GM10248 (cell line): ENCODE data around the gene TOR4A.

Experiments
- CTCF ChIA-PET: fragments of 300-600 bp; sonication (Branson Sonifier 250); formaldehyde crosslinking; extraction: SDS; loops from one replicate; lab custom pipeline; 2021; ENCODE audit warnings: antibody characterized with exemption; lab: Yijun Ruan, JAX
- POLR2A ChIA-PET: fragments of 350-650 bp; sonication (Branson Sonifier 250); formaldehyde crosslinking; extraction: SDS; loops from one replicate; lab custom pipeline; 2020; ENCODE audit warnings: antibody characterized with exemption; lab: Yijun Ruan, JAX
- DNase-seq: peaks from one replicate; pipeline ENCODE4 v3.0.0; 2012; ENCODE audit errors: extremely low spot score
- TF ChIP-seq, protein P1 (sequence below): IDR thresholded peaks from 2 replicates; pipeline ENCODE4 v1.5.1; 2012; ENCODE audit warnings: mild to moderate bottlenecking, low read depth; ENCODE audit errors: extremely low read depth, missing control alignments, control extremely low read depth

The TOR4A gene

DNA sequence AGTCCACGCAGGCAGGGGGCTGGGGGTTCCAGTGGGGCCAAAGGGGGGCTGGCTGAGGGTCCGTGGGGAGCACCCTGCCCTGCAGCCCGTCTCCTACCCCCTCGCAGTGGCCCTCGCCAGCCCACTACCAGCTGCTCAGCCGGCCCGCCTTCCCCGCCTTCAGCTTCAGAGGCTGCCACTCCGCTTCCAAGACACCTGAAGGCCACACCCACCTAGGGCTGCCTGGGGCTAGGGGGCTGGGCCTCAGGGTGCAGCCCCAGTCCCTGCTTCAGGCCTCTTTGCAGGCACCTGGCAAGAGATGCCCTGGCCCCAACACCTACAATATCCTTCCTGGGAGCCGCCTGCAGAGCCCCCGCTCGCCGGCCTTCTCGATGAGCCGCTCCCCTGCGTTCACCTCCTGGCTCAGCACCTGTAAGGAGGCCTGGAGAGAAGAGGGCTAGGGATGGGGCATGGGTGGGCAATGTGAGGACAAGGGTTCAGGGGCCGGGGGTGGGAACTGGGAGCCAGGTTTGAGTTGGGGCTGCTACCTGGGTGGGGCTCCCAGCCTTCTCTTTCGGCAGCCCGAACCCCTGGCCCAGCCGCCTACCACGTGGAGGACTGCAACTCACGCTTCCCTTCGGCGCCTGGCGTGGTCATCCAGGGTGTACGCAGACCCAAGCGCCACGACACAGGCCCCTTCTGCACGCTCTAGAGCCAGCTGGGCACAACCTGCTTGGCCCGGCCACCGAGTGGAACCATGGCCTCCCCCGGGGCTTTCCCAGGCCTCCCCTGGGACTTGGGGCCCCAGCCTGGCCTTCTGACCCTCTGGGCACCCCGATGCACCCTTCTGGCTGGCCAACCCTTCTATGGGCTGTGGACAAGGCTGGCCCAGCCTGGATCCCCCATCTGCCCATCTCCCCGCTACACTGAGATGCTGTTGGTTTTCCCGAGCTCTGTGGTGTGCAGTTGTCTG is 24.7 kb upstream of the TOR4A start:
- CTCF ChIA-PET = interaction anchor here (1.1 to 2.0 kb wide), 6 partner anchors 9 to 50 kb away, joined by 3 to 8 read pairs (median 4); partner anchors contain the start of gene RNF224
- no peak for DNase-seq
- TF ChIP-seq, protein P1, sequence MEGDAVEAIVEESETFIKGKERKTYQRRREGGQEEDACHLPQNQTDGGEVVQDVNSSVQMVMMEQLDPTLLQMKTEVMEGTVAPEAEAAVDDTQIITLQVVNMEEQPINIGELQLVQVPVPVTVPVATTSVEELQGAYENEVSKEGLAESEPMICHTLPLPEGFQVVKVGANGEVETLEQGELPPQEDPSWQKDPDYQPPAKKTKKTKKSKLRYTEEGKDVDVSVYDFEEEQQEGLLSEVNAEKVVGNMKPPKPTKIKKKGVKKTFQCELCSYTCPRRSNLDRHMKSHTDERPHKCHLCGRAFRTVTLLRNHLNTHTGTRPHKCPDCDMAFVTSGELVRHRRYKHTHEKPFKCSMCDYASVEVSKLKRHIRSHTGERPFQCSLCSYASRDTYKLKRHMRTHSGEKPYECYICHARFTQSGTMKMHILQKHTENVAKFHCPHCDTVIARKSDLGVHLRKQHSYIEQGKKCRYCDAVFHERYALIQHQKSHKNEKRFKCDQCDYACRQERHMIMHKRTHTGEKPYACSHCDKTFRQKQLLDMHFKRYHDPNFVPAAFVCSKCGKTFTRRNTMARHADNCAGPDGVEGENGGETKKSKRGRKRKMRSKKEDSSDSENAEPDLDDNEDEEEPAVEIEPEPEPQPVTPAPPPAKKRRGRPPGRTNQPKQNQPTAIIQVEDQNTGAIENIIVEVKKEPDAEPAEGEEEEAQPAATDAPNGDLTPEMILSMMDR = no peak
- POLR2A ChIA-PET = interaction anchor here (1.3 to 7.2 kb wide), 2 partner anchors 10 to 16 kb away, joined by 3 to 124 read pairs; partner anchors contain the start of gene TUBB4B

DNA sequence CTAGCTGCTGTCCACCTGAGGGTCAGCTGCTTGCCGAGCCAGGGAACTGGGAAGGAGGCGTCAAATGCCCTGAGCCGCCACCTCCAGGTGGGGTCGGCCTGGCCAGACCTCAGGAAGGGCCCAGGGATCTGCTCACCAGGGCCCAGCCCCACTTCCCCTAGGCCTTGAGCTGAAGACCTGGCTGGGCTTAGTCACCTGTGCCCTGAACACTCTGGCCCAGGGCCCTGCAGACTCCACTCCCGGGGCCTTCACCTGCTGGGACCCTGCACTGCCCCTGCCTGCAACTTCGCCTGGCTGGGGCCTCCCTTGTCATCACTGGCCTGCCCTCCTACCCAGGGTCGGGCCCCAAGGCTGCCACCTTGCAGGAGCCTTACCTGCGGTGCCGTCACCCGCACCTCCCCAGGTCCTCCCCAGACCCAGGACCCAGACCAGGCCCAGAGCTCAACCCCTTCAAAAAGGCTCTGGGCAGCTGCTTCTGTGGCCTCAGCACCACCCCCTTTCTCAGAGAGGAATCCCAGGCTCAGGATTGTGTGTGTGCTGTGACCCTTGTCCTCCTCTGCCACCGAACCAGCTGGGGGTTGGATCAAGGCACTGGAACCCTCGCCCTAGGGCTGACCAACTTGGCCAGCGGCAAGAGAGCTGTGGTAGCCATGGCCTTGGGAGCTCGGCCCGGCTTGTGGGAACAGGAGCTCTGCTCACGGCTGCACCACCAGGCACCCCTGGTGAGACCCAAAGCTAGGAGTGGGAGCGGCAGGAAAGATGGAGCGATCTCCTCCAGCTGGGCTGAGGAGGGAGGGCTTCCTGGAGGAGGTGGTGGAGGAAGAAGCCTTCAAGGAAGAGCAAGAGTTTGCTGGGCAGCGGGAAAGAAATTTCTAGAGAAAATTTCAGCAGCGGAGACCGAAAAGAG is 23.6 kb upstream of the TOR4A start:
- no peak for DNase-seq
- ChIA-PET POLR2A (interaction anchor here (0.5 to 7.2 kb wide), 4 partner anchors 11 to 365 kb away, joined by 3 to 124 read pairs (median 3); partner anchors contain the start of gene TUBB4B), CTCF (interaction anchor here (0.8 to 2.0 kb wide), 11 partner anchors 9 to 169 kb away, joined by 3 to 10 read pairs (median 4); partner anchors contain the start of genes EXD3, NOXA1, RNF224 and TUBB4B)
- TF ChIP-seq, protein P1 = no peak

DNA sequence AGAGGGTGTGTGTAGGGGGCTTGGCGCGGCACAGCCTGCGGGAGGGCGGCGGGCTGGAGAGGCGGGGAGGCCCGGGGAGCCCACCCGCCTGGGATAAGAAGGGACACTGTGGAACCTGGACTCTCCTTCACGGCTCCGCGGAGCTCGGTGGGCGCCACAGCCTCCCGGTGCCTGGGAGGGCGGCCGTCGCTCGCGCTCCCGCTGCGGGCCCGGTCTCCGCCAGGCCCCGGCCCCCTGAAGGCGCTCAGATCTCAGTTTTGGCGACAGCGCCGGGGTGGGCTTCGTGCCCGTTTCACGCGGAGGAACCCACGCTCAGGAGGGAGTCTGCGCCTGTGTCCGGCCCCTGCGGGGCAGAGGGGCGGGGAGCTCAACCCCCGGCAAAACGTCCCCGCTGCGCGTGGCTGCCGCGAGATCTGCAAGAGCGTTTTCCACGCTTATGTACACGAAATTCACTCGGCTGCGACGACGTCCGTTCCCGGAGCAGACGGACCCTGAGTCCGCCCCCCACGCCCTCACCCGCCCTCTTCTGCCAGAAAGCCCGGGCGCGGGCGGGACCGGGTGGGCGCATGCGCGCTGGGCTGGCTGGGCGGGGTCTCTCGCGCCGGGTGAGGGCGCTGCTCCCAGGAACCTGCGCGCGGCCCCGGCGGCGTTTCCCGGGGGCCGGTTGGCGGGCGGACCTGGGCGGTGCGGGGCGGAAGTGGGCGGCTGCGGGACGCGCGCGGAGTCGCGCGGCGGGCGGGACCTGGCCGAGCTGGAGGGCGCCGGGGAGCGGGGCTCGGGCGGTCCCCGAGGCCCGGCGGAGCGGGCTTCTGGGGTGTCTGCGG is 22.7 kb upstream of the TOR4A start, which contains the start of gene NELFB:
Gene NELFB (plus strand): TSS at position 704 of the 824 bp plus-strand sequence.
- CTCF ChIA-PET = interaction anchor here (0.8 to 2.3 kb wide), 8 partner anchors 8 to 168 kb away, joined by 3 to 13 read pairs (median 4); partner anchors contain the start of genes EXD3, NOXA1 and TUBB4B
- peak; percentile 100 for DNase-seq
- TF ChIP-seq, protein P1 = no peak
- POLR2A ChIA-PET = interaction anchor here (0.5 to 7.2 kb wide), 4 partner anchors 12 to 366 kb away, joined by 3 to 124 read pairs (median 3); partner anchors contain the start of gene TUBB4B

DNA sequence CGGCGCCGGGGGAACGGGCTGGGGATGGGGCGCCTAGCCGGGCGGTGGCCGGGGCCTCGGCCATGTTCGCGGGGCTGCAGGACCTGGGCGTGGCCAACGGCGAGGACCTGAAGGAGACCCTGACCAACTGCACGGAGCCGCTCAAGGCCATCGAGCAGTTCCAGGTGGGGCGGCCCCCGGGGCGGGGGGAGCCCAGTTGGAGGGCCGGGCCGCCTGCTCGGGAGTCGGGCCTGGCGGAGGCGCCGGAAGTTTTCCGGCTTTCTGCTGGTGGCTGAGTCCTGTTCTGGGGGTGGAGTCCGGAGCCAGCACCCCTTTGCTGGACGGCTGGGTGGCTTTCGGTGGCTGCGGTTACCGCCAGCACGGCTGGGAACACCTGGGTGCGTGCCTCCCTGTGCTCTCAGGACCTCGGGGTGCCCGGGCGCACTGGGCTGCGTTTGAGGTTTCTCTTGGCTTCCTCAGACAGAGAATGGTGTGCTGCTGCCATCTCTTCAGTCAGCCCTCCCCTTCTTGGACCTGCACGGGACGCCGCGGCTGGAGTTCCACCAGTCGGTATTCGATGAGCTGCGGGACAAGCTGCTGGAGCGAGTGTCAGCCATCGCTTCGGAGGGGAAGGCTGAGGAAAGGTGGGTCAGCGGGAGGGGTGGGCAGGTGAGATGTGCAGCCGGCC is 21.9 kb upstream of the TOR4A start:
- no peak for DNase-seq
- ChIA-PET POLR2A (interaction anchor here (1.0 to 7.2 kb wide), 2 partner anchors 13 to 61 kb away, joined by 3 to 124 read pairs; partner anchors contain the start of gene TUBB4B), CTCF (interaction anchor here (0.9 to 2.3 kb wide), 9 partner anchors 10 to 168 kb away, joined by 3 to 13 read pairs (median 4); partner anchors contain the start of genes ANAPC2, EXD3, NOXA1 and NRARP)
- TF ChIP-seq, protein P1 = no peak

DNA sequence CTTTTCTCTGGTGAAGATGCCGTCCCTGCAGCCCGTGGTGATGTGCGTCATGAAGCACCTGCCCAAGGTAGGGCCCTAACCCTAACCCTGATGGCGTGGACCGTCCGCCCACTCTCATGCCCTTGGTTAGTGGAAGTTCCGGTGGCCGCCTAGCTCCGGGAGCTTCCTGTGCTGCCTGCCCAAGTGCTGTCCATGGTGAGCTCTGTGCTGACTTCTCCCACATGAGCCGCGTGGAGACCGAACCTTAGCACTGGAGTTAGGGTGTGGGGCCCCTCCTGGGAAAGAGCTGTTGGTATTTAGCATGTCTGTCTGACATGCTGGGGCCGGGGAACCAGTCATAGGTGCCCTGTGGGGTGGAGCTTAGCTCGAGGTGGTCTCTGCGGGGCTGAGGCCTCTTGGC is 21.2 kb upstream of the TOR4A start:
- ChIA-PET CTCF (interaction anchor here (0.9 to 2.3 kb wide), 8 partner anchors 9 to 167 kb away, joined by 3 to 13 read pairs (median 4); partner anchors contain the start of genes ANAPC2, EXD3, NOXA1 and NRARP), POLR2A (interaction anchor here (1.0 to 7.2 kb wide), 2 partner anchors 13 to 46 kb away, joined by 3 to 124 read pairs; partner anchors contain the start of genes NRARP and TUBB4B)
- TF ChIP-seq, protein P1 = no peak
- no peak for DNase-seq
